SKM-1 (cell line): ENCODE measurements around the gene ZFAND5.
A peak's percentile ranks its signal among the peaks of the same experiment; 100 is the strongest.

Experiments
- DNase-seq: peaks from one replicate; lab custom pipeline; 2025; ENCODE audit not compliant: unreplicated experiment; lab: John Stamatoyannopoulos, UW

The ZFAND5 gene

DNA sequence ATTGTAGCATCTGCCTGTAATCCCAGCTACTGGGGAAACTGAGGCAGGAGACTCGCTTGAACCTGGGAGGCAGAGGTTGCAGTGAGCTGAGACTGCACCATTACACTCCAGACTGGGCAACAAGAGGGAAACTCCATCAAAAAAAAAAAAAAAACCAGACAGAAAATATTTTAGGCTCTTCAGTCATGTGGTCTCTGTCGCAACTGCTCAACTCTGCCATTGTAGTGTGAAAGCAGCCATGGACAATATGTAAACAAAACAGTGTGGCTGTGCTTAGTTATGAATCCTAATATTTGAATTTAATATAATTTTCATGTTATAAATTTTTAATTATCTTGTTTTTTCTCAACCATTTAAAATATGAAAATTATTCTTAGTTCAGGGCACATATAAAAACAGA, 38.4 kb downstream of the ZFAND5 start:
- DNase-seq, result no peak

DNA sequence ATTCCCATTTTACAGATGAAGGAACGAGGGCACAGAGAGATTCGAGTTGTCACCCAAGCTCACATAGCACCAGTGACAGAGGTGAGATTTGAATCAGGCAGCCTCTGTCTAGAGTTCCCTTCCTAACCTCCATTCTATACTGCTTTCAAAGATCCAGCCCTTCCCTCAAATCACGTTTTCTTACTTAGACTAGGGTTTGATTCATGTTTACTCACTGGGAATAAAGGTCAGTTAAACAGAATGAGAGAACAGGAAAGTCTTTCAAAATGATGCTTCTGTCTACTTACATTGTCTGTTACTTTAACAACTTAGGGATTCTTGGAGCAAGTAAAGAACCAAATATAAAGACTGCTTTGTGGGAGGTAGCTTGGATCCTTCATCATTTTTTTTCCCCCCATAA, 40.0 kb downstream of the ZFAND5 start:
- no peak for DNase-seq

GRCh38 chr9:72322678-72323077, 42.3 kb downstream of the ZFAND5 start:
- DNase-seq, result no peak

DNA sequence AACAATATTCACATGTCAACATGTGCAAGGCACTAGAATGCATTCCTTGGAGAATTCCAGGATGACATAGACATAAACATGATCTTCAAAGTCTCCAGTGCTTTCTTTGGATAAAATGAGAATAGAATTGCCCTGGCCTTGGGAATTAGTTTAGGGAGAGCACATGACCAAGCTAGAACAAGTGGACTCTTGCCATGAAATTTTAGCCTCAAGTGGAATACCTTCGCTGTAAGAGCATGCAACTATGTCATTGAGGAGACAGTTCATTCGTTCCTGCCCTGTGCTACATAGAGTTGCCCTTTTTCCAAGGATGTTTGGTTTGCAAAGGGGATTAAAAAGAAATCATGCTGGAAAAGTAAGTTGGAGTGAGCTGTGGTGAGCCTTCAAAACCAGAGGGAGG, 42.7 kb downstream of the ZFAND5 start:
- no peak for DNase-seq

DNA sequence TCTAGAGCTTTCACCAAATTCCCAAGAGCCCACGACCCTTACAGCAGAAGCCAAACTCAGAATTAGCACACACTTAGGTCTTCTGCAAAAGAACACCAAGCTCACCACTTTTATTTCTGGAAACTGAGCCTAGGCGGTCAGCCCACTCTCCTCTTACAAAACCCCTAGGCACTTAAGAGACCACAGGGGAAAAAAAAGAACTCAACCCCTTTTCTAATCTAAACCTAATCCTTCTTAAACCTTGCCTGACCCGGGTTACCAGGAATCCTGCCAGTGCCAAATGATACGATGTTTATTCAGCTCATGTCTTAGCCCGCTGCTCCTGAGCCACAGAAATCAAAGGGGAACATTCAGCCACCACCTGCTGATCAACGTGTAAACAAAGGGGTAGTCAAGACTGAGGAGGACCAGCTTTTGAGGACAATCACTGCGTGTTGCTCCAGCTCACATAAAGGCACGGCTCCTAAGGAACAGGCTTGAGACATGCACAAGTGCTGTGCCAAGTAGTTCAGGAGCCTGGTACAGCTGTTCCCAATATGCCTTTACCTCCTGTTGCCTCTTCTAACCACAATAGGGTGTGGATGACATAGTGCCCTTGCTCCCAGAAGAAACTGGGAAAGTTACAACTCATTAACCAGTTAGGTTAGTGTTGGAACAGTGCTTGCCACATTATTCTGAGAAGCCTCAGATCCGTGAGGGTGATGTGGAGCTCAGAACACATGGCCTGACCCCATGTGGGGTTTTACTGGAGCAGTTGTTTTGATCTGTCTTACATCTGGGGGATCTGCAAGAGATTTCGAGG, 49.3 kb downstream of the ZFAND5 start:
- no peak for DNase-seq

- peak; percentile 1 for DNase-seq
These were observed 49.9 kb downstream of the ZFAND5 start for GRCh38 chr9:72315089-72315509.

DNA sequence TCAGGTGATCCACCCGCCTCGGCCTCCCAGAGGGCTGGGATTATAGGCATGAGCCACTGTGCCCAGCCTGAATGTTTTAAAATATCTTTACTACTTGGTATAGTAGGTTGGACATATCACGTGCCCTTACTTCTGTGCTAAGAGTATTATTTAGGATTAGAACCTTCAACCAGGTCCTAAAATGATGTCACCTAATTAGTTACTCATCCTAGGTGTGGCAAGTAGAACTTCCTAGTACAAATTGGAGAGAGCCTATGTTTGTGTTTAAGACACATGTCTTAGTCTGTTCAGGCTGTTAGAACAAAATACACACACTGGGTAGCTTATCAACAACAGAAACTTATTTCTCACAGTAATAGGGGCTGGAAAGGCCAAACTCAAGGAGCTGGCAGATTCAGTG, 51.5 kb downstream of the ZFAND5 start:
- DNase-seq, result no peak

GRCh38 chr9:72312386-72312987, 52.5 kb downstream of the ZFAND5 start:
- no peak for DNase-seq

GRCh38 chr9:72309364-72310133, 55.5 kb downstream of the ZFAND5 start:
- no peak for DNase-seq

- DNase-seq, result no peak
These were observed 58.2 kb downstream of the ZFAND5 start for GRCh38 chr9:72306761-72307160.

DNA sequence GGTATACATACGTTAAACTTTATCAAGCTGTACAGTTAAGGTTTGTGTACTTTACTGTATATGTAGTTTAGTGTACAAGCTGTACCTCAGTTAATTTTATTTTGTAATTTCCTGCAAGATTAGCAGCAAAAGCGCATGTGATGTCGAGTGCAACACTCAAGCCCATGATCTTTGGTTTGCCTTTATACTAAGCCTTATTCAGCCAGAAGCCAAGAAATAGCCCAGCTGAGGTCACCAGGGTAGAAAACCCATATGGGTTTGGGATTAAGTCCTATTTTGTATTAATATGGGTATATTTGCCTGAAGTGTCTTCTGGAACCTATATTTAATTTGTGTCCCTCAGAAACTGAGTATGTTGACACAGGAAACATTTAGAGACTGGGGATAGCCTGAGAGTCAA, 59.3 kb downstream of the ZFAND5 start:
- DNase-seq, result no peak

DNA sequence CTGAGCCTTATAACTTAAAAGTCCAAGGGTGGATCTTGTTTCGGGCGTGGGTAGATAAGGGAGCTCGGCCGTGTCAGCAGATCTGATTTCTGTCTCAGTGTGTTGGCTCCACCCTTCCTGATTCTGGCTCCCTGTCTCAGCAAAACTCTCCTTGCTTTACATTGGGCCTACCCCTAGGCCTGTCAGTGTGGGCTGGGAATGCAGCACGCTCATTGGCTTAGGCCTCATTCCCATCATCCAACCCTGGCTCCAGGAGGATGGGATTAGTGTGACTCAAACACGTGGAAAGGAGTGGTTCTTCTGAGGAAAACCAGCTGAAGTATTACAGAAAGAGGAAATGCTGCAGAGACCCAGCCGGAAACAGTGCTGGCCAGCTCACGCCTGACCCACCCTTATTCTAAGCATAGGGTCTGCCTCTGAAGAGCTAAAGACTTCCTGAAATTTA, 59.9 kb downstream of the ZFAND5 start:
- peak; percentile 17 for DNase-seq

- DNase-seq, result no peak
These were observed 60.5 kb downstream of the ZFAND5 start for GRCh38 chr9:72304538-72304937.
